Esophagus squamous epithelium (tissue), 4 donors: ENCODE results near the gene SCAND1.

Source experiments
- POLR2A ChIP-seq, 4 donors: fragments of 450-650 bp; IDR thresholded peaks; one replicate each; pipeline ENCODE4 v1.6.1; 2017; ENCODE audit warnings: antibody characterized with exemption in 4 of 4, mild to moderate bottlenecking in 4 of 4, moderate library complexity in 3 of 4
- TF ChIP-seq, protein P1 (sequence below), 6 experiments: fragments of 450-650 bp in 4 of 6; fragments of 200-600 bp in 2 of 6; sonication (generic) in 2 of 6; IDR thresholded peaks; one replicate each; pipeline ENCODE4 v1.5.1; 2016 to 2019; ENCODE audit warnings: antibody characterized with exemption in 6 of 6, mild to moderate bottlenecking in 4 of 6, moderate library complexity in 4 of 6

DNA sequence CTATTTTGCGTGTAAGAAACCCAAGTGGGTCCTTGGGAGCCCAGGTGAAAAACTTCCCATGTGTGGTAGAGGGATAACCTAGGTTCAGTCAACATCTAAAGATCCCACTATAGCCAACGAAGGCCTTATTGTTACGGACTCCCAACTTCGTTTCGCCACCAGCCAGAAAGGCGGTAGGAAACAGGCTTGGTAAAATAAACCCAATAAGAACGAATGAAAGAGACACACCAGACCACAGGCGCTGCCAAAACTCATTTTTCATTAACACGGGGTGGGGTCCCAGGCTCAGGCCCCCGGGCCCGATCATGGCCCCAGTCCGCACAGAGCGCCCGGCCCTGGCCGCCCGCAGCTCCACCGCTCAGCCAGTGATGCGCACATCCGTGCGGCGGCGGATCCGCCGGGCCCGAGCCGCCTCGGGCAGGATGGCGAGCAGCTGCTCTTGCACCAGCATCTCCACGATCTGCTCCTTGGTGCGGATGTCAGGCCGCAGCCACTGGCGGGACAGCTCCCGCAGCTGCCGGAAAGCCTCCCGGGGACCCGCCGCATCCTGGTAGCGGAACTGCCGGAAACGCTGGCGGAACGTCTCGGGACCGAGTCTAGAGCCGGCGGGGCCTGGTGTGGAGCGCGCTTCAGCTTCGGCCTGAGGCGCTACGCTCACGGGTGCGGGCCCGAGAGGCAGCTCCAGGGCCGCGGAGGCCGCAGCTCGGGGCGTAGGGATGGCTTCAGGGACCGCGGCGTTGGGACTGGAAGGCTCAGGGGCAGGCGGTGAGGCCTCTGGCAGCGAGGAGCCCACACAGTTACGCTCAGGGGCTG lies 709 bp downstream of the SCAND1 start:
- TF ChIP-seq, protein P1, sequence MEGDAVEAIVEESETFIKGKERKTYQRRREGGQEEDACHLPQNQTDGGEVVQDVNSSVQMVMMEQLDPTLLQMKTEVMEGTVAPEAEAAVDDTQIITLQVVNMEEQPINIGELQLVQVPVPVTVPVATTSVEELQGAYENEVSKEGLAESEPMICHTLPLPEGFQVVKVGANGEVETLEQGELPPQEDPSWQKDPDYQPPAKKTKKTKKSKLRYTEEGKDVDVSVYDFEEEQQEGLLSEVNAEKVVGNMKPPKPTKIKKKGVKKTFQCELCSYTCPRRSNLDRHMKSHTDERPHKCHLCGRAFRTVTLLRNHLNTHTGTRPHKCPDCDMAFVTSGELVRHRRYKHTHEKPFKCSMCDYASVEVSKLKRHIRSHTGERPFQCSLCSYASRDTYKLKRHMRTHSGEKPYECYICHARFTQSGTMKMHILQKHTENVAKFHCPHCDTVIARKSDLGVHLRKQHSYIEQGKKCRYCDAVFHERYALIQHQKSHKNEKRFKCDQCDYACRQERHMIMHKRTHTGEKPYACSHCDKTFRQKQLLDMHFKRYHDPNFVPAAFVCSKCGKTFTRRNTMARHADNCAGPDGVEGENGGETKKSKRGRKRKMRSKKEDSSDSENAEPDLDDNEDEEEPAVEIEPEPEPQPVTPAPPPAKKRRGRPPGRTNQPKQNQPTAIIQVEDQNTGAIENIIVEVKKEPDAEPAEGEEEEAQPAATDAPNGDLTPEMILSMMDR (IDR thresholded peaks at IDR 0.05): no peak
- TF ChIP-seq POLR2A (IDR thresholded peaks at IDR 0.05): no peak
